ENCODE results near the gene SPATA12. TPM values are rescaled to one million over a fixed set of nuclear protein-coding genes. Genes with fewer than 3 reads are reported as not detected.

Gene SPATA12
- total RNA-seq, 1 donor from 2014 or later = not detected

- H3K36me3 Mint-ChIP-seq (ENCODE audit: low read depth, unreplicated experiment) = peaks cover 10% of the 10 kb centered on the region
- no peak overlapping the region for H3K9ac ChIP-seq (ENCODE audit: low read length)
- H3K9me3 Mint-ChIP-seq (ENCODE audit: unreplicated experiment) = no peaks in the 10 kb centered on the region
- peaks cover 8% of the 10 kb centered on the region for H3K27me3 Mint-ChIP-seq (ENCODE audit: low read depth, unreplicated experiment)
- no peaks in the 10 kb centered on the region for H3K36me3 ChIP-seq (ENCODE audit: insufficient read depth, low read length)
- DNase-seq (ENCODE audit: low read depth) (no peak), FAIRE-seq (no peak)
- H3K4me3 ChIP-seq (ENCODE audit: insufficient read depth, low read depth, low read length) = no peak overlapping the region
- no peaks in the 10 kb centered on the region for H3K27me3 ChIP-seq (ENCODE audit: insufficient read depth, low read length)
- TF ChIP-seq EZH2 (IDR thresholded peaks at IDR 0.05; ENCODE audit: insufficient read depth, low read length) (no peak), CTCF (IDR thresholded peaks at IDR 0.05; ENCODE audit: insufficient read depth, low read depth, low read length) (no peak)
- H4K20me1 ChIP-seq (ENCODE audit: insufficient read depth, low read length) = peaks cover 8% of the 10 kb centered on the region
- no peaks in the 10 kb centered on the region for H3K79me2 ChIP-seq (ENCODE audit: insufficient read depth, low read length)
- H3K4me3 Mint-ChIP-seq (ENCODE audit: unreplicated experiment) = no peak overlapping the region
- H3K4me1 ChIP-seq (ENCODE audit: insufficient read depth, low read length) = no peaks in the 10 kb centered on the region
- H3K27ac ChIP-seq (ENCODE audit: low read depth, low read length) = no peak overlapping the region
- no peak overlapping the region for H2AFZ ChIP-seq (ENCODE audit: low read depth, low read length)
- no peaks in the 10 kb centered on the region for H3K9me3 ChIP-seq (ENCODE audit: insufficient read depth, low read depth, low read length)
- no peak overlapping the region for H3K4me2 ChIP-seq (ENCODE audit: low read length)
- H3K4me1 Mint-ChIP-seq (ENCODE audit: low read depth, unreplicated experiment) = no peaks in the 10 kb centered on the region
- H3K27ac Mint-ChIP-seq (ENCODE audit: unreplicated experiment) = no peak overlapping the region
These were observed 7.8 kb upstream of the SPATA12 start for GRCh38 chr3:57052662-57053061.

- peaks cover 4% of the 10 kb centered on the region for H4K20me1 ChIP-seq (ENCODE audit: insufficient read depth, low read length)
- no peaks in the 10 kb centered on the region for H3K4me1 Mint-ChIP-seq (ENCODE audit: low read depth, unreplicated experiment)
- no peak overlapping the region for H3K9ac ChIP-seq (ENCODE audit: low read length)
- DNase-seq (ENCODE audit: low read depth) (no peak), FAIRE-seq (no peak)
- no peaks in the 10 kb centered on the region for H3K9me3 ChIP-seq (ENCODE audit: insufficient read depth, low read depth, low read length)
- TF ChIP-seq EZH2 (IDR thresholded peaks at IDR 0.05; ENCODE audit: insufficient read depth, low read length) (no peak), CTCF (IDR thresholded peaks at IDR 0.05; ENCODE audit: insufficient read depth, low read depth, low read length) (no peak)
- no peak overlapping the region for H3K4me2 ChIP-seq (ENCODE audit: low read length)
- H3K79me2 ChIP-seq (ENCODE audit: insufficient read depth, low read length) = no peaks in the 10 kb centered on the region
- H3K36me3 Mint-ChIP-seq (ENCODE audit: low read depth, unreplicated experiment) = peaks cover 7% of the 10 kb centered on the region
- H3K9me3 Mint-ChIP-seq (ENCODE audit: unreplicated experiment) = no peaks in the 10 kb centered on the region
- H3K27ac ChIP-seq (ENCODE audit: low read depth, low read length) = no peak overlapping the region
- no peaks in the 10 kb centered on the region for H3K36me3 ChIP-seq (ENCODE audit: insufficient read depth, low read length)
- no peak overlapping the region for H2AFZ ChIP-seq (ENCODE audit: low read depth, low read length)
- peaks cover 6% of the 10 kb centered on the region for H3K27me3 Mint-ChIP-seq (ENCODE audit: low read depth, unreplicated experiment)
- H3K4me3 ChIP-seq (ENCODE audit: insufficient read depth, low read depth, low read length) = no peak overlapping the region
- H3K4me3 Mint-ChIP-seq (ENCODE audit: unreplicated experiment) = no peak overlapping the region
- no peaks in the 10 kb centered on the region for H3K27me3 ChIP-seq (ENCODE audit: insufficient read depth, low read length)
- H3K4me1 ChIP-seq (ENCODE audit: insufficient read depth, low read length) = no peaks in the 10 kb centered on the region
- no peak overlapping the region for H3K27ac Mint-ChIP-seq (ENCODE audit: unreplicated experiment)
These were observed 7.3 kb upstream of the SPATA12 start for GRCh38 chr3:57053122-57053521.

GRCh38 chr3:57057351-57057750, 3.1 kb upstream of the SPATA12 start:
- peaks cover 13% of the 10 kb centered on the region for H3K4me1 Mint-ChIP-seq (ENCODE audit: low read depth, unreplicated experiment)
- no peaks in the 10 kb centered on the region for H3K27me3 Mint-ChIP-seq (ENCODE audit: low read depth, unreplicated experiment)
- no peak overlapping the region for H3K27ac Mint-ChIP-seq (ENCODE audit: unreplicated experiment)
- no peaks in the 10 kb centered on the region for H3K9me3 Mint-ChIP-seq (ENCODE audit: unreplicated experiment)
- no peaks in the 10 kb centered on the region for H3K36me3 ChIP-seq (ENCODE audit: insufficient read depth, low read length)
- no peak for TF ChIP-seq EZH2 (IDR thresholded peaks at IDR 0.05; ENCODE audit: insufficient read depth, low read length)
- TF ChIP-seq CTCF (IDR thresholded peaks at IDR 0.05; ENCODE audit: insufficient read depth, low read depth, low read length) = no peak
- H2AFZ ChIP-seq (ENCODE audit: low read depth, low read length) = no peak overlapping the region
- H3K4me3 ChIP-seq (ENCODE audit: insufficient read depth, low read depth, low read length) = no peak overlapping the region
- FAIRE-seq (no peak), DNase-seq (ENCODE audit: low read depth) (no peak)
- H3K9me3 ChIP-seq (ENCODE audit: insufficient read depth, low read depth, low read length) = no peaks in the 10 kb centered on the region
- H3K4me2 ChIP-seq (ENCODE audit: low read length) = no peak overlapping the region
- no peaks in the 10 kb centered on the region for H3K79me2 ChIP-seq (ENCODE audit: insufficient read depth, low read length)
- no peak overlapping the region for H3K27ac ChIP-seq (ENCODE audit: low read depth, low read length)
- no peak overlapping the region for H3K9ac ChIP-seq (ENCODE audit: low read length)
- H4K20me1 ChIP-seq (ENCODE audit: insufficient read depth, low read length) = no peaks in the 10 kb centered on the region
- H3K4me1 ChIP-seq (ENCODE audit: insufficient read depth, low read length) = peaks cover 18% of the 10 kb centered on the region
- H3K4me3 Mint-ChIP-seq (ENCODE audit: unreplicated experiment) = no peak overlapping the region
- peaks cover 2% of the 10 kb centered on the region for H3K36me3 Mint-ChIP-seq (ENCODE audit: low read depth, unreplicated experiment)
- no peaks in the 10 kb centered on the region for H3K27me3 ChIP-seq (ENCODE audit: insufficient read depth, low read length)

Measured in astrocyte (in vitro differentiated cells and primary cell).